H1 (cell line): ENCODE measurements around the gene KANSL1. TPM values are rescaled to one million over a fixed set of nuclear protein-coding genes. Genes with fewer than 3 reads are reported as not detected.

Source experiments
- CTCF ChIA-PET: fragments of 300-600 bp; sonication (Branson Sonifier 250); formaldehyde crosslinking; loops from one replicate; lab custom pipeline; 2021; ENCODE audit not compliant: partially characterized antibody; lab: Charles Lee
- POLR2A ChIA-PET: fragments of 300-600 bp; sonication (Branson Sonifier 250); formaldehyde crosslinking; loops from one replicate; lab custom pipeline; 2021; ENCODE audit warnings: inconsistent platforms; ENCODE audit not compliant: partially characterized antibody; lab: Charles Lee
- DNase-seq, 2 experiments: peaks; one replicate each; pipeline versions ENCODE4 v3.0.0 to v3.0.0-alpha.2; 2010 to 2022; ENCODE audit warnings: low spot score in 2 of 2, low read depth in 1 of 2, mixed read lengths in 1 of 2
- FAIRE-seq: peaks from 2 replicates; lab custom pipeline; 2011; peaks lifted over from hg19 to GRCh38; lab: Jason Lieb, UNC
- H2AFZ ChIP-seq: 2 replicates; pipeline ENCODE4 v1.8.1; 2012; ENCODE audit warnings: low read length, inconsistent platforms
- H2AK5ac ChIP-seq: 2 replicates; pipeline ENCODE4 v1.6.1; 2013; ENCODE audit warnings: low read depth, low read length
- H2BK120ac ChIP-seq: replicated peaks from 2 replicates; pipeline ENCODE3; 2013; ENCODE audit warnings: low read depth, low read length, inconsistent platforms
- H2BK12ac ChIP-seq: 2 replicates; pipeline ENCODE4 v1.6.1; 2013; ENCODE audit warnings: low read depth, low read length
- H2BK15ac ChIP-seq: 2 replicates; pipeline ENCODE4 v1.6.1; 2013; ENCODE audit warnings: low read length
- H2BK20ac ChIP-seq: 2 replicates; pipeline ENCODE4 v1.6.1; 2013; ENCODE audit warnings: low read length
- H2BK5ac ChIP-seq: 2 replicates; pipeline ENCODE4 v1.6.1; 2013; ENCODE audit warnings: low read depth, low read length
- H3K14ac ChIP-seq: 2 replicates; pipeline ENCODE4 v1.6.1; 2013; ENCODE audit warnings: inconsistent platforms; ENCODE audit not compliant: insufficient read length
- H3K18ac ChIP-seq: 2 replicates; pipeline ENCODE4 v1.6.1; 2013; ENCODE audit warnings: low read length; ENCODE audit errors: extremely low read depth
- H3K23ac ChIP-seq: 2 replicates; pipeline ENCODE4 v1.6.1; 2013; ENCODE audit warnings: inconsistent platforms; ENCODE audit not compliant: insufficient read length
- H3K23me2 ChIP-seq: 2 replicates; pipeline ENCODE4 v1.6.1; 2013; ENCODE audit warnings: low read depth, low read length
- H3K27ac ChIP-seq: 2 replicates; pipeline ENCODE4 v1.6.1; 2011; ENCODE audit warnings: low read depth, low read length, inconsistent platforms
- H3K27me3 ChIP-seq, 4 experiments: replicated peaks in 1 of 4; 1 replicate in 1 of 4; 2 replicates in 3 of 4; pipeline versions ENCODE4 v1.6.1 to v1.8.1; 2011 to 2013; ENCODE audit warnings: low read length in 3 of 4, mild to moderate bottlenecking in 3 of 4, inconsistent platforms in 2 of 4, mixed read lengths in 2 of 4, moderate library complexity in 1 of 4; ENCODE audit not compliant: control insufficient read depth in 3 of 4, insufficient read depth in 3 of 4; ENCODE audit errors: extremely low read depth in 1 of 4
- H3K36me3 ChIP-seq, 4 experiments: 2 replicates each; pipeline versions ENCODE4 v1.6.1 to v1.8.1; 2011 to 2013; ENCODE audit warnings: mild to moderate bottlenecking in 4 of 4, low read length in 3 of 4, moderate library complexity in 2 of 4, control low read depth in 1 of 4, inconsistent platforms in 1 of 4; ENCODE audit not compliant: insufficient read depth in 4 of 4, control insufficient read depth in 2 of 4
- H3K4ac ChIP-seq: replicated peaks from 2 replicates; pipeline ENCODE3; 2013; ENCODE audit warnings: low read length, low read depth, mixed read lengths, inconsistent platforms; ENCODE audit not compliant: insufficient read length
- H3K4me1 ChIP-seq, 4 experiments: replicated peaks in 1 of 4; 1 replicate in 1 of 4; 2 replicates in 3 of 4; pipeline versions ENCODE4 v1.6.1 to v1.8.1; 2011 to 2013; ENCODE audit warnings: low read length in 3 of 4, inconsistent platforms in 2 of 4, mixed read lengths in 1 of 4; ENCODE audit not compliant: insufficient read depth in 4 of 4, control insufficient read depth in 3 of 4
- H3K4me2 ChIP-seq, 2 experiments: 2 replicates each; pipeline versions ENCODE4 v1.6.1 to v1.8.1; 2011 to 2013; ENCODE audit warnings: low read depth in 2 of 2, low read length in 2 of 2, control low read depth in 1 of 2, inconsistent platforms in 1 of 2, mild to moderate bottlenecking in 1 of 2; ENCODE audit not compliant: insufficient read depth in 1 of 2
- H3K4me3 ChIP-seq, 4 experiments: fragments of 200-600, 300-600 bp in 1 of 4; sonication (generic), shearing (Covaris generic), sonication (Bioruptor Twin) in 1 of 4; 2 replicates each; pipeline versions ENCODE4 v1.5.1 to v1.8.1; 2011 to 2016; ENCODE audit warnings: low read length in 4 of 4, low read depth in 3 of 4, control low read depth in 2 of 4, inconsistent platforms in 2 of 4, mild to moderate bottlenecking in 2 of 4, mixed read lengths in 1 of 4, moderate library complexity in 1 of 4; ENCODE audit not compliant: insufficient read depth in 2 of 4; ENCODE audit errors: extremely low read depth in 1 of 4
- H3K56ac ChIP-seq: replicated peaks from 2 replicates; pipeline ENCODE3; 2013; ENCODE audit warnings: low read depth, mild to moderate bottlenecking, mixed read lengths, low read length, inconsistent platforms; ENCODE audit not compliant: insufficient read length
- H3K79me1 ChIP-seq: 2 replicates; pipeline ENCODE4 v1.6.1; 2013; ENCODE audit warnings: low read depth, low read length, control low read depth
- H3K79me2 ChIP-seq, 2 experiments: 2 replicates each; pipeline versions ENCODE4 v1.6.1 to v1.8.1; 2012 to 2013; ENCODE audit warnings: low read length in 2 of 2, mild to moderate bottlenecking in 2 of 2, inconsistent platforms in 1 of 2; ENCODE audit not compliant: insufficient read depth in 2 of 2, control insufficient read depth in 1 of 2
- H3K9ac ChIP-seq, 4 experiments: replicated peaks in 1 of 4; 1 replicate in 1 of 4; 2 replicates in 3 of 4; pipeline versions ENCODE4 v1.6.1 to v1.8.1; 2011 to 2013; ENCODE audit warnings: low read depth in 3 of 4, low read length in 3 of 4, control low read depth in 2 of 4, mild to moderate bottlenecking in 2 of 4, moderate library complexity in 2 of 4, inconsistent platforms in 1 of 4; ENCODE audit errors: extremely low read depth in 1 of 4
- H3K9me3 ChIP-seq, 2 experiments: 2 replicates each; pipeline versions ENCODE4 v1.6.1 to v1.8.1; 2012 to 2013; ENCODE audit warnings: mild to moderate bottlenecking in 2 of 2, moderate library complexity in 2 of 2, control low read depth in 1 of 2, inconsistent platforms in 1 of 2, low read depth in 1 of 2, low read length in 1 of 2, mixed read lengths in 1 of 2; ENCODE audit not compliant: insufficient read depth in 2 of 2
- H4K20me1 ChIP-seq, 2 experiments: replicated peaks in 1 of 2; 2 replicates each; pipeline versions ENCODE3 to v1.8.1; 2011 to 2013; ENCODE audit warnings: inconsistent platforms in 2 of 2, low read length in 2 of 2, mild to moderate bottlenecking in 1 of 2; ENCODE audit not compliant: insufficient read depth in 2 of 2, control insufficient read depth in 1 of 2
- H4K5ac ChIP-seq: 2 replicates; pipeline ENCODE4 v1.6.1; 2013; ENCODE audit warnings: low read length, low read depth, mixed read lengths, inconsistent platforms; ENCODE audit not compliant: insufficient read length
- H4K8ac ChIP-seq: 2 replicates; pipeline ENCODE4 v1.8.0; 2013; ENCODE audit warnings: mild to moderate bottlenecking, moderate library complexity, low read length, inconsistent platforms; ENCODE audit not compliant: insufficient read depth; ENCODE audit errors: extremely low read depth
- H4K91ac ChIP-seq: replicated peaks from 2 replicates; pipeline ENCODE3; 2013; ENCODE audit warnings: low read length, mixed read lengths, inconsistent platforms; ENCODE audit not compliant: insufficient read length
- BACH1 ChIP-seq: IDR thresholded peaks from 2 replicates; pipeline ENCODE4 v1.6.1; 2012; ENCODE audit warnings: low read length, improper control_type of control experiment
- EZH2 ChIP-seq: fragments of 200-600 bp; sonication (generic); IDR thresholded peaks from 2 replicates; pipeline ENCODE4 v1.7.1; 2012; ENCODE audit warnings: low read depth, mild to moderate bottlenecking, moderate library complexity, low read length, inconsistent platforms; ENCODE audit not compliant: severe bottlenecking
- HDAC6 ChIP-seq: IDR thresholded peaks from one replicate; pipeline ENCODE4 v1.7.1; 2012; ENCODE audit warnings: low read depth, mild to moderate bottlenecking, inconsistent platforms, low read length, moderate library complexity
- SP2 ChIP-seq: IDR thresholded peaks from 2 replicates; pipeline ENCODE4 v1.6.1; 2012; ENCODE audit warnings: mild to moderate bottlenecking, low read length, inconsistent platforms
- WGBS, 2 experiments: shearing (Covaris generic) in 1 of 2; methylation state at CpG; one replicate each; pipeline versions ENCODE4 v1.1.6 to v1.1.7; 2013 to 2015; ENCODE audit warnings: low lambda C conversion rate in 2 of 2, mixed read lengths in 2 of 2, inconsistent platforms in 1 of 2, low coverage in 1 of 2, missing lambda C conversion rate in 1 of 2; ENCODE audit not compliant: insufficient replicate concordance in 2 of 2, insufficient coverage in 1 of 2, insufficient read length in 1 of 2; ENCODE audit errors: extremely low coverage in 1 of 2, missing lambda C conversion rate in 1 of 2; 5-methylcytosine and 5-hydroxymethylcytosine counted together
- polyA plus RNA-seq, 7 experiments: library from polyadenylated mRNA; depleted of rRNA in 3 of 7; stranded (reverse) in 5 of 7; unstranded in 2 of 7; fragments of >200 nt in 5 of 7; fragments of 200-250 nt in 2 of 7; gene quantifications; 1 replicate in 5 of 7; 2 replicates in 1 of 7; 4 replicates in 1 of 7; pipeline versions ENCODE4 v1.2.1 to v1.2.3, GENCODE V29; 2011 to 2013; ENCODE audit warnings: missing spikeins in 2 of 7, mixed read lengths in 2 of 7
- total RNA-seq: library from RNA; stranded (reverse); fragmentation: NEBNext Ultra II Directional; extraction: Animal tissue kit (Norgen Biotek cat#: 25700); gene quantifications from 2 replicates; pipeline ENCODE4 v1.2.1, GENCODE V29; 2021

The KANSL1 gene
- total and polyA plus RNA-seq, 2 of the 8 experiments (the other 6 are each of a cell fraction or from before 2014, with no cell fraction given) = 34.0 to 128 TPM

DNA sequence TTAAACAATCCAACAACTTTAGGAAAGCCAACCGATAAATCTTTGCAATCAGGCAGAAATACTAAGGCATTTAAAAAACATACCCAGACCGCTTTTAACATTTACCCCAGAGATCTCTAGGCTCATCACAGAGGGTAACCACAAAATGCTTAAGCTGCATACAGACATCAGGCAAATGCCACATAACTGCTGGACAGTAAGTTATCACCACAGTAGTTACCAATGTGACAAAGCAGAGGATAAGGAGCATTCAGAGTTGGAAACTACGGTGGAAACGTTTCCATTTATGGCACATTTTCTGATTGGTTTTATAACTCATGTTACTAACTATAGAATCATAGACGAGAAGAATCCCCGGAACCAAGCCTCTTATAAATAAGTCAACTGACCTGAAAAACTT, 77.5 kb downstream of the KANSL1 start:
- peaks cover 53 to 100% of the 10 kb centered on the region in 2 experiments for H3K79me2 ChIP-seq
- H3K23ac ChIP-seq = no peak overlapping the region
- no peak overlapping the region for H3K4me3 ChIP-seq
- no peak overlapping the region for H2BK120ac ChIP-seq
- H3K9me3 ChIP-seq = no peaks in the 10 kb centered on the region
- H3K27me3 ChIP-seq = no peaks in the 10 kb centered on the region
- TF ChIP-seq HDAC6 (no peak), EZH2 (no peak), BACH1 (no peak), SP2 (no peak)
- no peak overlapping the region for H2BK12ac ChIP-seq
- DNase-seq (no peak), FAIRE-seq (no peak)
- H3K23me2 ChIP-seq = no peaks in the 10 kb centered on the region; the same call in 1 of the 2 replicates
- no peak overlapping the region for H4K8ac ChIP-seq
- CTCF ChIA-PET = interaction anchor here (1.0 to 1.3 kb wide), 2 partner anchors 72 to 78 kb away, joined by 3 read pairs; no protein-coding TSS in a partner anchor
- no peak overlapping the region; a peak in 1 of 7 replicates for H3K9ac ChIP-seq
- peaks cover 6 to 28% (median 18%) of the 10 kb centered on the region in 4 experiments; a peak in 6 of 7 replicates for H3K4me1 ChIP-seq
- no peak overlapping the region for H4K91ac ChIP-seq
- no peak overlapping the region for H2AK5ac ChIP-seq
- H4K20me1 ChIP-seq = peaks cover 28 to 39% of the 10 kb centered on the region in 2 experiments
- POLR2A ChIA-PET = interaction anchor here (0.8 to 2.0 kb wide), 5 partner anchors 12 to 71 kb away, joined by 3 to 8 read pairs (median 3); no protein-coding TSS in a partner anchor
- H3K79me1 ChIP-seq = peaks cover 8% of the 10 kb centered on the region
- H3K18ac ChIP-seq = no peak overlapping the region
- no peak overlapping the region for H3K4me2 ChIP-seq
- no peak overlapping the region for H2BK5ac ChIP-seq
- no peaks in the 10 kb centered on the region for H3K36me3 ChIP-seq
- WGBS, 2 experiments = 85% methylated on average over 6 of the region's 6 CpGs; no CpG with 5 or more reads in 1 of the 2 experiments
- H2BK15ac ChIP-seq = no peak overlapping the region
- H3K4ac ChIP-seq = no peak overlapping the region
- no peak overlapping the region for H4K5ac ChIP-seq
- no peak overlapping the region for H3K27ac ChIP-seq
- no peak overlapping the region for H3K56ac ChIP-seq
- H3K14ac ChIP-seq = no peak overlapping the region
- H2BK20ac ChIP-seq = no peak overlapping the region
- H2AFZ ChIP-seq = no peak overlapping the region
